Measurements from ENCODE around the gene HS3ST3B1. TPM values are rescaled to one million over a fixed set of nuclear protein-coding genes. Genes with fewer than 3 reads are reported as not detected.

Gene HS3ST3B1
- total and polyA plus RNA-seq, 12 donors, result 0.73 to 5.9 (median 2.0) TPM

DNA sequence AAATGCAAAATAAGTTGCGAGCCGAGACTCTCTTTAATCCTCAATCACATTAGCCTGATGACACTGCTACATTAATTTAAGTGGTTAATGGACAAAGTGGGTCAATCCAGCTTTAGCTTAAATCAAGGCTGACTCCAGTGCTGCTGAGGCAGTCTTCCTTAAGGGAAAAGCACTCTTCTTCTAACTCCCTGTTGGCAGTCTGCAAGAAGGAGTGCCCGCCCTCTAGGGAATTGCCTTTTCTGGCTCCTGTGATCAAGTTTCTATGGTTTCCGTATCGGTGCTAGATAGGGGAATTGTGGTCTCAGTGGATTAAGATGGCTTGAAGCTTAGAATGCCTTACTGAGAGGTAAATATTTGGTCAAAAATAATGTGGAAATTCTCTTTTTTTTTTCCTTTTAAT lies 41.0 kb downstream of the HS3ST3B1 start:
- Histone ChIP-seq H3K27ac (no peak overlapping the region), H3K4me1 (peaks cover 0 to 8% (median 0%) of the 10 kb centered on the region in 9 donors), H3K36me3 (peaks cover 0 to 12% (median 0%) of the 10 kb centered on the region in 9 donors), H3K27me3 (peaks cover 0 to 14% (median 0%) of the 10 kb centered on the region in 7 donors), H3K9me3 (no peaks in the 10 kb centered on the region), H3K4me3 (no peak overlapping the region)
- intact Hi-C loops (cut with DNase I), result loop anchor here in 1 of 10 donors (1.0 kb wide), 1 partner anchor 28 kb away; no protein-coding TSS in a partner anchor
- DNase-seq (no peak), ATAC-seq (no peak)
- TF ChIP-seq CTCF (IDR thresholded peaks at IDR 0.05), result no peak
- WGBS, 2 donors, result 31 to 44% methylated on average over 5 of the region's 5 CpGs

DNA sequence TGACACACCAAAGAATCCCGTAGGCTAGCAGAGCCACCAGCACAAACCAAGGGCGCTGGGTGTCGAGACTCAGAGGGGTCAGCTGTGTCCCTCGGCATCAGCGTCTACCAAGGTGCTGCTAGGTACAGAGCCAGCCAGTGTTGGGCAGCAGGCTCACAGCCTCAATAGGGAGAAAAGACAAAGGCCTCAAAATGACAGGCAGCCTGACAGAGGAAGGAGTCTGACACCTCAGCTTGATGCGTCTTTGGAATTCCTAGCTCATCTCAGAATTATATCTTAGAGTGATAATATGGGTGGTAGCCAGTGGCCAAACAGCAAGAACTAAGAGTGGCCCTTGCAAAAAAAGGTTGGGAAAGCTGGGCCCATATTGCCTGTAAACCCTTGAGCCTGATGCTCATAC lies 45.9 kb downstream of the HS3ST3B1 start:
- TF ChIP-seq CTCF (IDR thresholded peaks at IDR 0.05), result no peak
- ATAC-seq (no peak), DNase-seq (no peak)
- Histone ChIP-seq H3K4me3 (no peak overlapping the region), H3K27me3 (no peaks in the 10 kb centered on the region), H3K9me3 (no peaks in the 10 kb centered on the region), H3K36me3 (peaks cover 0 to 12% (median 0%) of the 10 kb centered on the region in 9 donors), H3K4me1 (peaks cover 0 to 5% (median 0%) of the 10 kb centered on the region in 9 donors), H3K27ac (no peak overlapping the region)
- WGBS, 2 donors, result 78 to 82% methylated on average over 6 of the region's 6 CpGs
- intact Hi-C loops (cut with DNase I), result no loop called here

DNA sequence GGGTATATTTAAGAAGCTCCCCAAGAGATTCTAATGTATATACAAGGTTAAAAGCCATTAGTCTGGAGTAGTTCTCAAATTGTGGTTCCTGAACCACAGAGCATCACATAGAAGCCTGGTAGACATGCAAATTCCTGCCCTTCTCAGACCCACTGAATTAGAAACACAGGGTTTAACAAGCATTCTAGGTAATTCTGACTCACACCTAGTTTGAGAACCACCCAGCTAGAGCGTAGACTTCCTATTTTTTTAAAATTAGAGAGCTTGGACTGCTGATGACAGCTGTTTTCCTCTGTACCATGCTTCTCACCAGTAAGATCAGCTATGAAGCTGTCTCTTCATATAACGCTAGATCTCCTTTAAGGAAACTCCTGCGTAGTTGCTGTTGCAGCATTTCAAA lies 50.6 kb downstream of the HS3ST3B1 start:
- H3K4me1 ChIP-seq, result peaks cover 0 to 19% (median 0%) of the 10 kb centered on the region in 9 donors
- no peak for TF ChIP-seq CTCF (IDR thresholded peaks at IDR 0.05)
- DNase-seq (no peak), ATAC-seq (peak in 2 of 8 donors; percentile 22 to 58)
- H3K27me3 ChIP-seq, result peaks cover 0 to 16% (median 10%) of the 10 kb centered on the region in 7 donors
- H3K4me3 ChIP-seq, result no peak overlapping the region
- H3K27ac ChIP-seq, result peak overlapping the region in 2 of 10 donors; percentile 2 to 59
- H3K9me3 ChIP-seq, result peaks cover 0 to 4% (median 0%) of the 10 kb centered on the region in 11 donors
- H3K36me3 ChIP-seq, result peaks cover 0 to 2% (median 0%) of the 10 kb centered on the region in 9 donors
- 81 to 84% methylated on average over 3 of the region's 3 CpGs for WGBS, 2 donors
- intact Hi-C loops (cut with DNase I), result no loop called here

DNA sequence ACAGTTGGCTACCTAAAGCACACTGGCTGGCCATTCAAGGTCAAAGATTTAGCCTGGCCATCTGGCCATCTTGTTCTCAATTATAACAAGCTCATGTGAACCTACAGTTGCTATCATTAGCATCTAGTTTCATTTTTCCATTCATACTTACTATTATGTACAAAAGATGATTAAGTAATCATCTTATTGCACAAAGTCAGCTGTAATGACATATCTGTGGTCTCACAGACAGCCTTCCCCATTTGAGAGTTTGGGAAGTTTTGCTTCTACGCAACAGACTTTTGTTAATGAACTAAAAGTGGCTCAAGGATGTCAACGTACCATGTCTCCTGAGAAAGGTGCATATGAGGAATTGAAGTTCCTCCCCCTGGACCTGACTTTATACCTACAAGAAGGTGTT lies 51.3 kb downstream of the HS3ST3B1 start:
- WGBS, 2 donors, result 91 to 99% methylated on average over 2 of the region's 2 CpGs
- H3K4me3 ChIP-seq, result no peak overlapping the region
- no peak for DNase-seq
- ATAC-seq, result no peak
- intact Hi-C loops (cut with DNase I), result no loop called here
- H3K9me3 ChIP-seq, result peaks cover 0 to 4% (median 0%) of the 10 kb centered on the region in 11 donors
- no peak for TF ChIP-seq CTCF (IDR thresholded peaks at IDR 0.05)
- H3K27me3 ChIP-seq, result peaks cover 0 to 16% (median 10%) of the 10 kb centered on the region in 7 donors
- H3K27ac ChIP-seq, result peak overlapping the region in 2 of 10 donors; percentile 2 to 59
- H3K4me1 ChIP-seq, result peaks cover 0 to 19% (median 0%) of the 10 kb centered on the region in 9 donors
- H3K36me3 ChIP-seq, result no peaks in the 10 kb centered on the region
